ENCODE measurements around the gene DMAC2L.

DNA sequence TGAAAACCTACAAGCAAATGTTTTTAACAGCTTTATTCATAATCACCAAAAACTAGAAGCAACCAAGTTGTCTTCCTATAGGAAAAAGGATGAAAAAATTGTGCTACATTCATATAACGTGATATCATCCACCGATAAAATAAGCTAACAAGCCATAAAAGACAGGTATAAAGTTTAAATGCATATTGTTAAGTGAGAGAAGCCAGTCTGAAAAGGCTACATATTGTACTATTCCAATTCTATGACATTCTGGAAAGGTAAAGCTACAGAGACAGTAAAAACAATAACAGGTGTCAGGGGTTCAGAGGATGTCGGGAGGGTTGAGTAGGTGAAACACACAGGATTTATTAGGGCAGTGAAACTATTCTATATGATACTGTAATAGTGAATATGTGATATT, 61.8 kb downstream of the DMAC2L start:
- no peak for TF ChIP-seq POLR2A (IDR thresholded peaks at IDR 0.05; ENCODE audit: low read depth, low read length)
- no peak for TF ChIP-seq POLR2AphosphoS5 (IDR thresholded peaks at IDR 0.05; ENCODE audit: low read depth, low read length)
- TF ChIP-seq TAF1 (IDR thresholded peaks at IDR 0.05; ENCODE audit: borderline replicate concordance, low read depth, low read length) = no peak
